ENCODE measurements around the gene MAML3.

DNA sequence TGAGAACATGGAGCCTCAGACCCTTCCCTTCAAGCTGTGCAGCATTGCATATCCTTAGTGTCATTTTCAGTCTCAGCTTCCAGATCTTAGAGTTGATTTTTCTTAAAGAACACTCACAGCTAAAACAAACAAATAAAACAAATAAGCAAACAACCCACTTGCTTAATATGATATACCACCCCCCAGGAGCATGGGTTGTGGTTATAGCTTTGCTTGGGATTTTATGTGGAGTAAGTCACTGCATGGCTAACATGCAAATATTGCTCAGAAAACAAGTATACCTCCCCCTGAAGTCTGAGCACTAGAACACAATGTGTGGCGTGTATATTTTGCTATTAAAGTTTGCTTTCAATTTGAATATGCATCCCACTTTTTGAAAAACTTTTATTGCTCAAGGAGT lies 409.8 kb downstream of the MAML3 start:
- TF ChIP-seq, protein P1, sequence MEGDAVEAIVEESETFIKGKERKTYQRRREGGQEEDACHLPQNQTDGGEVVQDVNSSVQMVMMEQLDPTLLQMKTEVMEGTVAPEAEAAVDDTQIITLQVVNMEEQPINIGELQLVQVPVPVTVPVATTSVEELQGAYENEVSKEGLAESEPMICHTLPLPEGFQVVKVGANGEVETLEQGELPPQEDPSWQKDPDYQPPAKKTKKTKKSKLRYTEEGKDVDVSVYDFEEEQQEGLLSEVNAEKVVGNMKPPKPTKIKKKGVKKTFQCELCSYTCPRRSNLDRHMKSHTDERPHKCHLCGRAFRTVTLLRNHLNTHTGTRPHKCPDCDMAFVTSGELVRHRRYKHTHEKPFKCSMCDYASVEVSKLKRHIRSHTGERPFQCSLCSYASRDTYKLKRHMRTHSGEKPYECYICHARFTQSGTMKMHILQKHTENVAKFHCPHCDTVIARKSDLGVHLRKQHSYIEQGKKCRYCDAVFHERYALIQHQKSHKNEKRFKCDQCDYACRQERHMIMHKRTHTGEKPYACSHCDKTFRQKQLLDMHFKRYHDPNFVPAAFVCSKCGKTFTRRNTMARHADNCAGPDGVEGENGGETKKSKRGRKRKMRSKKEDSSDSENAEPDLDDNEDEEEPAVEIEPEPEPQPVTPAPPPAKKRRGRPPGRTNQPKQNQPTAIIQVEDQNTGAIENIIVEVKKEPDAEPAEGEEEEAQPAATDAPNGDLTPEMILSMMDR (IDR thresholded peaks at IDR 0.05) = no peak
- TF ChIP-seq POLR2A (IDR thresholded peaks at IDR 0.05) = no peak

All from uterus (tissue), 2 donors.